Fibroblast of villous mesenchyme (primary cell): ENCODE measurements around the gene STK38. TPM values are rescaled to one million over a fixed set of nuclear protein-coding genes. Genes with fewer than 3 reads are reported as not detected.
A peak's percentile ranks its signal among the peaks of the same experiment; 100 is the strongest.

Experiments used
- DNase-seq: peaks from one replicate; pipeline ENCODE4 v3.0.0-alpha.2; 2010; ENCODE audit warnings: low read depth
- H3K4me3 ChIP-seq: 2 replicates; pipeline ENCODE4 v1.5.1; 2011; ENCODE audit warnings: low read depth, mild to moderate bottlenecking, low read length
- CTCF ChIP-seq: IDR thresholded peaks from 2 replicates; pipeline ENCODE4 v1.5.1; 2012; ENCODE audit warnings: low read depth, mild to moderate bottlenecking, low read length; ENCODE audit not compliant: insufficient read depth
- total RNA-seq: library from RNA; depleted of rRNA; stranded (reverse); fragments of >200 nt; gene quantifications from 2 replicates; pipeline ENCODE4 v1.2.3, GENCODE V29; 2012

The STK38 gene
- total RNA-seq, 1 donor: 55.3 TPM

DNA sequence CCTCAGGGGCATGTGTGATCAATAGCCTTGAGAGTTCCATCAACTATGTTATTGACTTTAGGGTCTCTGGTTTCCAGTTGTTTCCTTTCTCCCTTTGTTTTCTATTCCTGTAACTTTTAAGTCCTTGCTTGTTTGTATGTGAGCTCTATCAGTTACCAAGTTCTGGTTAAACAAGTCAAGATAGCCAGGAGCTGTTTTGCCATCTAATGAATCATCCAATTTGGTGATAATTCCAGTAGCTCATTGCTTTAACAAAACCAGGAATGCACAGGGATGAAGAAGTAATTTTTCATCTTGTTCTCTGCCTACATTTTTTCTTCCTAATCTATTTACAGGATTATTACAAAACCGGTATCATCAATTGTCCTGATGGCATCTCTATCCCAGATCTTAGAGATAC lies 68.0 kb downstream of the STK38 start:
- no peak overlapping the region for H3K4me3 ChIP-seq
- TF ChIP-seq CTCF: no peak
- no peak for DNase-seq

GRCh38 chr6:36478051-36478526 lies 69.2 kb downstream of the STK38 start:
- H3K4me3 ChIP-seq: no peak overlapping the region

GRCh38 chr6:36469946-36470345 lies 77.3 kb downstream of the STK38 start:
- H3K4me3 ChIP-seq: no peak overlapping the region
- no peak for TF ChIP-seq CTCF
- no peak for DNase-seq

More at GRCh38 chr6:36478051-36478526, 69.2 kb downstream of the STK38 start:
- no peak for DNase-seq
- TF ChIP-seq CTCF: no peak

- TF ChIP-seq CTCF: no peak
- no peak overlapping the region for H3K4me3 ChIP-seq
- DNase-seq: no peak
Observed at GRCh38 chr6:36469148-36469661, 78.1 kb downstream of the STK38 start.

GRCh38 chr6:36467625-36468024 lies 79.7 kb downstream of the STK38 start:
- TF ChIP-seq CTCF: no peak
- no peak for DNase-seq
- no peak overlapping the region for H3K4me3 ChIP-seq

DNA sequence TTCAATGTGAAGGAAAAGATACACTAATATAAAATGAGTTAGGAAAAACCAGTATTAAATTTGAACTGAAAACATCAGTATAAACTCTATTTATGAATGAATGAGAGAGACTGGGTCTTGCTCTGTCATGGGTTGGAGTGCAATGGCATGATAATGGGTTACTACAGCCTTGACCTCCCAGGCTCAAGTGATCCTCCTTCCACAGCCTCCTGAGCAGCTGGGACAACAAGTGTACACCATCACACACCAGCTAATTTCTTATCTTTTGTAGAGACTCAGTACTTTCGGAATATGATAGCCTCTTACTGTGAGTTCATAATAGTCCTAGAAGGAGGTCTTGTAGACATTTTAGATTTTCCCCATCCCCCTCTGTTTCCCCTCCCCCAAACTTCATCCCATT lies 83.0 kb downstream of the STK38 start:
- no peak for TF ChIP-seq CTCF
- no peak for DNase-seq
- no peak overlapping the region for H3K4me3 ChIP-seq

GRCh38 chr6:36463676-36464075 lies 83.6 kb downstream of the STK38 start:
- peak; percentile 60 for DNase-seq
- no peak overlapping the region for H3K4me3 ChIP-seq
- TF ChIP-seq CTCF: no peak
